T-helper 1 cell treated with Interleukin-12 subunit alpha and Interleukin-12 subunit beta and Interleukin-4 antibody, amounts not matched to agents 30 μg/mL and 1 μg/mL, for 36 hours (primary cell): Measurements from ENCODE around the gene KIF21B.

Source experiments
- H3K27ac Mint-ChIP-seq: one replicate; pipeline ENCODE4 v1.8.0; 2021; ENCODE audit warnings: mild to moderate bottlenecking, mixed read lengths
- H3K27me3 Mint-ChIP-seq: one replicate; pipeline ENCODE4 v1.8.0; 2021; ENCODE audit warnings: low read depth, mixed read lengths
- H3K36me3 Mint-ChIP-seq: one replicate; pipeline ENCODE4 v1.8.0; 2021; ENCODE audit warnings: low read depth, mixed read lengths
- H3K4me1 Mint-ChIP-seq: one replicate; pipeline ENCODE4 v1.8.0; 2021; ENCODE audit warnings: low read depth, mixed read lengths
- H3K4me3 Mint-ChIP-seq: one replicate; pipeline ENCODE4 v1.8.0; 2021; ENCODE audit warnings: mild to moderate bottlenecking, moderate library complexity, mixed read lengths
- H3K9me3 Mint-ChIP-seq: one replicate; pipeline ENCODE4 v1.8.0; 2021; ENCODE audit warnings: mixed read lengths

KIF21B gene

GRCh38 chr1:201004732-201005131, 18.8 kb downstream of the KIF21B start:
- Mint-ChIP-seq H3K27ac (no peak overlapping the region), H3K27me3 (no peaks in the 10 kb centered on the region), H3K9me3 (no peaks in the 10 kb centered on the region), H3K36me3 (peaks cover 26% of the 10 kb centered on the region), H3K4me1 (peaks cover 5% of the 10 kb centered on the region), H3K4me3 (no peak overlapping the region)

DNA sequence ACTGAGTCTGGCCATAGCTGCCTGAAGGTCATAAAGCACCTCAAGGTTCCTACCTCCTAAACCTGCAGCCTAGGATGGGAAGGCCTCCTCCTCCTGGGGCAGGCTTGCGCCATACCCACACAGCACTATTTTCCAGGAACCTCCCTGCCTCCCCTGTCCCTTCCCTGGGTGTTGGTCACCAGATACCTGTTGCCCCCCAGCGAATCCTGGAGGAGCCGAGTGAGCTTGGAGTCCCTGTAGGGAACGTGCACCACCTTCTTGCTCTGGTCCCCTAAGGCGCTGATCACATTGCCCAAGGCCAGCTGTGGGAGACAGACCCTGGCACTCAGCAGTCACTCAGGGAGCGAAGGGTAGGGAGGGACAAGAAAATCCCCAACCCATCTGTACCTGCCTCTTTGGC, 19.4 kb downstream of the KIF21B start:
- H3K36me3 Mint-ChIP-seq, result peaks cover 30% of the 10 kb centered on the region
- no peak overlapping the region for H3K27ac Mint-ChIP-seq
- H3K27me3 Mint-ChIP-seq, result no peaks in the 10 kb centered on the region
- H3K4me1 Mint-ChIP-seq, result peaks cover 2% of the 10 kb centered on the region
- no peak overlapping the region for H3K4me3 Mint-ChIP-seq
- H3K9me3 Mint-ChIP-seq, result no peaks in the 10 kb centered on the region

GRCh38 chr1:201002510-201002909, 21.0 kb downstream of the KIF21B start:
- Mint-ChIP-seq H3K4me3 (no peak overlapping the region), H3K9me3 (no peaks in the 10 kb centered on the region), H3K27ac (no peak overlapping the region), H3K27me3 (no peaks in the 10 kb centered on the region), H3K4me1 (peaks cover 2% of the 10 kb centered on the region), H3K36me3 (peaks cover 40% of the 10 kb centered on the region)

- Mint-ChIP-seq H3K27ac (no peak overlapping the region), H3K9me3 (no peaks in the 10 kb centered on the region), H3K36me3 (peaks cover 44% of the 10 kb centered on the region), H3K4me1 (peaks cover 2% of the 10 kb centered on the region), H3K27me3 (no peaks in the 10 kb centered on the region), H3K4me3 (no peak overlapping the region)
Observed at GRCh38 chr1:201001962-201002361, 21.6 kb downstream of the KIF21B start.

- Mint-ChIP-seq H3K27me3 (no peaks in the 10 kb centered on the region), H3K4me1 (peaks cover 2% of the 10 kb centered on the region), H3K27ac (no peak overlapping the region), H3K9me3 (no peaks in the 10 kb centered on the region), H3K36me3 (peaks cover 51% of the 10 kb centered on the region), H3K4me3 (no peak overlapping the region)
Observed at GRCh38 chr1:201000391-201000790, 23.1 kb downstream of the KIF21B start.

DNA sequence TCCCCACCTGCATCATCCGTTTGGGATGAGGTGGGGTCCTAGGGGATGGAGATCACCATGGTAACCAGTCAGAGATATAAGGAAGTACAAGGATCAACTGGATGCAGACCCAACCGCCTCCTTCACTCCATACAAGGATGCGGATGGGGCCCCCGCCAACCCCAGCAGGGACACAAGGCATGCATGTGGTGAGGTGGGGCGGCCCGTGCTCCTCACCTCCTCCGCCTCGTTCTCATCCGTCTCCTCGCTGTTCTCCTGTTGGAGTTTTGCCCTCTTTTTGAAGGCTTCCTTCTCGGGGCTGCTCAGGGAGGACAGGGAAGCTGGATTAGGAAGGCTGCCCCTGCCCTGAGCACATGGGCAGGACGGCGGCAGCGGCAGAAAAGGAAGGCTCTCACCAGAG, 23.8 kb downstream of the KIF21B start:
- Mint-ChIP-seq H3K27me3 (no peaks in the 10 kb centered on the region), H3K4me3 (no peak overlapping the region), H3K4me1 (peaks cover 2% of the 10 kb centered on the region), H3K9me3 (no peaks in the 10 kb centered on the region), H3K36me3 (peaks cover 54% of the 10 kb centered on the region), H3K27ac (no peak overlapping the region)

DNA sequence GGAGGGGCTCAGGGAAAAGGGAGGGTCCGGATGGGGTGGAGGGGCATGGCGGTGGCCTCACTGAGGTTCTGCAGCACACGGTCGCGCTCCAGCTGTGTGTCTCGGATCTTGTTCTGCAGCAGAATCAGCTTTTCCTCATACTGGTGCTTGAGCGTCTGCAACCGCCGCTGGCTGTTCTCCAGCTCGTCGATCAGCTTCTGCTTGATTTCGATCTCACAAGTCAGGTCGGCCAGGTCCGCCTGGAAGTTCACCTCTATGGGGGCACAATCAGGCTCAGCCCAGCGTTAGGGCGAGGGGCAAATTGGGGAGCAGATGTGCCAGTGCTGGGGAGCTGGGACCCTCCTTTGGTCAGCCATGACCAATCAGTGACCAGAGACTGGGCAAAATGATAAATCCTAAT, 25.2 kb downstream of the KIF21B start:
- Mint-ChIP-seq H3K9me3 (no peaks in the 10 kb centered on the region), H3K27me3 (no peaks in the 10 kb centered on the region), H3K4me1 (peaks cover 2% of the 10 kb centered on the region), H3K36me3 (peaks cover 55% of the 10 kb centered on the region), H3K27ac (no peak overlapping the region), H3K4me3 (no peak overlapping the region)

- Mint-ChIP-seq H3K4me1 (no peaks in the 10 kb centered on the region), H3K27me3 (no peaks in the 10 kb centered on the region), H3K4me3 (no peak overlapping the region), H3K27ac (no peak overlapping the region), H3K36me3 (peaks cover 37% of the 10 kb centered on the region), H3K9me3 (no peaks in the 10 kb centered on the region)
Observed at GRCh38 chr1:200992382-200993048, 31.0 kb downstream of the KIF21B start.

GRCh38 chr1:200991097-200991614, 32.4 kb downstream of the KIF21B start:
- Mint-ChIP-seq H3K9me3 (no peaks in the 10 kb centered on the region), H3K27me3 (no peaks in the 10 kb centered on the region), H3K4me3 (no peak overlapping the region), H3K4me1 (no peaks in the 10 kb centered on the region), H3K36me3 (peaks cover 35% of the 10 kb centered on the region), H3K27ac (no peak overlapping the region)

DNA sequence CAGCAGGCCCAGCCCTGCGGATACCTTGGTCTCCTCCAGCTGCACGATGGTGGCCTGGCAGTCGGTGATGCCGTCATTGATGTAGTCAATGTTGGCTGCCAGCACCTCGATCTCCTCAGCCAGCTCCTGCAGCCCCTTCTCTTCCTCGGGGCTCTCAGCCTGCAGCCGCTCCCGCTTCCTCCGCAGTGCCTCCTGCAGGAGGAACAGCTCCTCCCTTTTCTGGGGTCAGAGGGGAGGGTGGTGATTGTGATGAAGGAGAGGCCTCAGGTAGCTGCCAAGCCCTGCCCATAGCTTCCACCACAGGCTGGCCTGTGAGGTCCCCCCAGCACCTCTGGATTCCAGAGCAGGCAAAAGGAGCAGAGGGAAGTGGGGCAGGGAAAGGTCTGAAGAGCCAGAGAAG, 33.4 kb downstream of the KIF21B start:
- H3K4me1 Mint-ChIP-seq, result no peaks in the 10 kb centered on the region
- no peak overlapping the region for H3K27ac Mint-ChIP-seq
- peaks cover 35% of the 10 kb centered on the region for H3K36me3 Mint-ChIP-seq
- H3K27me3 Mint-ChIP-seq, result no peaks in the 10 kb centered on the region
- H3K9me3 Mint-ChIP-seq, result no peaks in the 10 kb centered on the region
- no peak overlapping the region for H3K4me3 Mint-ChIP-seq

- Mint-ChIP-seq H3K27me3 (no peaks in the 10 kb centered on the region), H3K36me3 (peaks cover 39% of the 10 kb centered on the region), H3K4me1 (no peaks in the 10 kb centered on the region), H3K4me3 (no peak overlapping the region), H3K9me3 (no peaks in the 10 kb centered on the region), H3K27ac (no peak overlapping the region)
Observed at GRCh38 chr1:200989337-200989736, 34.2 kb downstream of the KIF21B start.

GRCh38 chr1:200988693-200989092, 34.8 kb downstream of the KIF21B start:
- peaks cover 43% of the 10 kb centered on the region for H3K36me3 Mint-ChIP-seq
- H3K27ac Mint-ChIP-seq, result no peak overlapping the region

GRCh38 chr1:200985481-200985880, 38.0 kb downstream of the KIF21B start:
- no peaks in the 10 kb centered on the region for H3K4me1 Mint-ChIP-seq
- no peaks in the 10 kb centered on the region for H3K9me3 Mint-ChIP-seq
- H3K36me3 Mint-ChIP-seq, result peaks cover 46% of the 10 kb centered on the region
- H3K27me3 Mint-ChIP-seq, result no peaks in the 10 kb centered on the region
- H3K27ac Mint-ChIP-seq, result no peak overlapping the region
- H3K4me3 Mint-ChIP-seq, result no peak overlapping the region

More at GRCh38 chr1:200988693-200989092, 34.8 kb downstream of the KIF21B start:
- no peak overlapping the region for H3K4me3 Mint-ChIP-seq
- H3K9me3 Mint-ChIP-seq, result no peaks in the 10 kb centered on the region
- H3K4me1 Mint-ChIP-seq, result no peaks in the 10 kb centered on the region
- no peaks in the 10 kb centered on the region for H3K27me3 Mint-ChIP-seq

DNA sequence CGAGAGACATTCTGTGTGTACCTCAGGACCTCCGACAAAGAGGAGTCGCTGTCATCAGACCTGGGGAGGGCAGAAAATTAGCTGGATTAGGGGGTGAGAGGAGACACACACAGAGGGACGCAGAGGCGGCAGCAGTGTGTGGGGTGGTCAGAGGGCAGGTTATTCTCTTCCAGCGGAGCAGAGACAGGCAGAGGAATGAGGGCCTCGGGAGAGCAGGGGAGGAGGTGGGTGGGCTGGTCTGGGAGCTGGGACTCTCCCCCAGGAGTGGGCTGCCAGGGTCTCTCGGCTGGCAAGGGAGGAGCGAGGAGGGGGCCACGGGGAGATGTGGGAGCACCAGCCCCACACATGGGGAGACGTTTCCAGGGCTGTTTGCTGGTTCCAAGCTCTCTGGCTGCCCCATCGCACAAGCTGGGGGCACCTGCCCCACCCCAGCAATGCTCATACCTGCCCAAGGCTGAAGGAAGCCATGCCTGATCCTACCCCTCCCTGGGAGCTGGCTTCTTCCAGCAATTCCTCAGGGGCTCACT, 40.4 kb downstream of the KIF21B start:
- Mint-ChIP-seq H3K27me3 (no peaks in the 10 kb centered on the region), H3K9me3 (no peaks in the 10 kb centered on the region), H3K36me3 (peaks cover 56% of the 10 kb centered on the region), H3K27ac (peak overlapping the region; percentile 31), H3K4me3 (no peak overlapping the region), H3K4me1 (no peaks in the 10 kb centered on the region)

GRCh38 chr1:200982071-200982945, 41.2 kb downstream of the KIF21B start:
- Mint-ChIP-seq H3K36me3 (peaks cover 50% of the 10 kb centered on the region), H3K4me1 (no peaks in the 10 kb centered on the region), H3K27me3 (no peaks in the 10 kb centered on the region), H3K9me3 (no peaks in the 10 kb centered on the region), H3K27ac (no peak overlapping the region), H3K4me3 (no peak overlapping the region)
